Activated CD8-positive, alpha-beta memory T cell treated with anti-CD3 and anti-CD28 coated beads, Interleukin-2, amount 10 ng/mL, durations not matched to agents 7 days and 5 days (primary cell): Measurements from ENCODE around the gene MCHR2. TPM values are rescaled to one million over a fixed set of nuclear protein-coding genes. Genes with fewer than 3 reads are reported as not detected.

Experiments used
- ATAC-seq: fragments of 150-1000 bp; cut with Tn5 transposase; one replicate; pipeline ENCODE4 v1.10.0; 2021; ENCODE audit warnings: moderate library complexity
- CTCF ChIA-PET: fragments of 350-600 bp; sonication (Branson Sonifier 250); formaldehyde crosslinking; loops from one replicate; lab custom pipeline; 2021; ENCODE audit warnings: antibody characterized with exemption; lab: Charles Lee
- DNase-seq: peaks from one replicate; pipeline ENCODE4 v3.0.0-alpha.2; 2020
- H3K27ac Mint-ChIP-seq: one replicate; pipeline ENCODE4 v1.8.0; 2021; ENCODE audit warnings: mild to moderate bottlenecking, mixed read lengths
- H3K27me3 Mint-ChIP-seq: one replicate; pipeline ENCODE4 v1.8.0; 2021; ENCODE audit warnings: mixed read lengths
- H3K36me3 Mint-ChIP-seq: one replicate; pipeline ENCODE4 v1.8.0; 2021; ENCODE audit warnings: mild to moderate bottlenecking, mixed read lengths
- H3K4me1 Mint-ChIP-seq: one replicate; pipeline ENCODE4 v1.8.0; 2021; ENCODE audit warnings: mixed read lengths
- H3K4me3 Mint-ChIP-seq: one replicate; pipeline ENCODE4 v1.8.0; 2021; ENCODE audit warnings: mild to moderate bottlenecking, moderate library complexity, mixed read lengths
- H3K9me3 Mint-ChIP-seq: one replicate; pipeline ENCODE4 v1.8.0; 2022; ENCODE audit warnings: low read depth, mixed read lengths
- total RNA-seq, 2 experiments: library from RNA; stranded (reverse); gene quantifications; one replicate each; pipeline ENCODE4 v1.2.3, GENCODE V29; 2021

Gene MCHR2
- total RNA-seq, 2 experiments from 2014 or later: not detected

DNA sequence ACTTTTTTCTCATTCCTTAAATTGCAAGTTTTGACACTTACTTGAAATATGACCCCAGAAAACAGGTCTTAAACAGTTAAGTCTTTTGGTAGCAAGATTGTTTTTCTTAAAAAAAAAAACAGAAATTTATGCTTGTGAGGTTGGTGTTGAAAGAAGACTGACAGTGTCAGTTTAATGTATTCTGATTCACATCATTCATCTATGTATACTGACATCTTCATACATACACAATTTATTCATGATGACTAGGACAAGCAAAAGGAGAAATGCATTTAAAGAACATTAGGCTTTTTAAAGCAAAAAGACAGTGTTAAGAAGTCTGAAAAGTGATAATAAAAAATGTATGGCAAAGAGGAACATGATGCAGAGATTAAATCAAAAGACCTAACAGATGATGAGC is 27.0 kb downstream of the MCHR2 start:
- Mint-ChIP-seq H3K4me3 (no peak overlapping the region), H3K36me3 (no peaks in the 10 kb centered on the region), H3K27ac (no peak overlapping the region), H3K4me1 (no peaks in the 10 kb centered on the region), H3K9me3 (no peaks in the 10 kb centered on the region), H3K27me3 (no peaks in the 10 kb centered on the region)
- no peak for ATAC-seq
- no peak for DNase-seq
- CTCF ChIA-PET: no interaction called here

DNA sequence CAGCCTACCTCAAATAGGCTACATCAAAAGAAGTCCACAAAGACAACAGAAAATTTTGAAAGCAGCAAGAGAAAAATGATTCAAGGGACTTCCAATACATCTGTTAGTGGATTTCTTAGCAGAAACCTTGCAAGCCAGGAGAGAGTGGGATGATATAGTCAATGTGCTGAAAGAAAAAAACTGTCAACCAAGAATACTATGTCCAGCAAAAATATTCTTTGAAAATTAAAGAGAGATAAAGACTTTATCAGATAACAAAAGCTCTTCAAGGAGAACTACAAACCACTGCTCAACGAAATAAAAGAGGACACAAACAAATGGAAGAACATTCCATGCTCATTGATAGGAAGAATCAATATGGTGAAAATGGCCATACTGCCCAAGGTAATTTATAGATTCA is 34.0 kb downstream of the MCHR2 start:
- Mint-ChIP-seq H3K27me3 (no peaks in the 10 kb centered on the region), H3K36me3 (no peaks in the 10 kb centered on the region), H3K4me1 (no peaks in the 10 kb centered on the region), H3K27ac (no peak overlapping the region), H3K4me3 (no peak overlapping the region), H3K9me3 (peaks cover 2% of the 10 kb centered on the region)
- DNase-seq: no peak
- ATAC-seq: no peak
- CTCF ChIA-PET: no interaction called here

DNA sequence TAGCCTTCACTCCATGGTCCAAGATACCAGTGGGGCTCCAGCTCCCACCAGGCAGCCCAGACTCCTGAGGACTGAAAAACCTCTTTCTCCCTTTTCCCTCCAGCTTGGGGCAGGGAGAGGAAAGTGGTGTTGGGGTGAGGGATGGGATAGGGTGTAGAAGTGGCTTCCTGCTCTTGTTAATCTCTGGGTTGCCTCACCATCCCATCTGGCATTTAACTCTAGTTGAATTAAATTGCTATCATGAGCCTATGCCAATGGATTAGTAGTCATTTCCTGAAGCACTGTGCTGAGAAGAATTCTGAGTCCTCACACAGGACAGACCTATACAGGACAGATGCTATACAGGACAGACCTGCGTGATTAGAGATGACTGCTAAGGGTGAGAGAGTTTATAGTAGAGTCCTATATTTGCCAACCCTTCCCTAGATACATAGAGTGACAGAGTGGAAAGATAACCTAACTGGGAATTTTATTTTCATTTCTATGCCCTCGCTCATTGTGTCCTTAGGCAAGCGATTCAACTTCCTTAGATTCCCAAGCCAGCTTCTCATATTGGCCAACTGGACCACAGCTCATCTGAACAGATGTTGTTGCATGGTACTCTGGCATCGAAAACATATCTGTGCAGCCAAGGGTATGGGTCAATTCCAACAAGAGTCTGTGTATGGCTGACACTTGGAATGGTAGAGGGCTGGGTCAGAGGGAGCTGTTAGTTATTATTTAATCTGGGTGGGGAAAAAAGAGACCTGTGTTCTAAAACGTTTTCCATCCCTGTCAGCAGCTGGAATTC is 42.8 kb downstream of the MCHR2 start:
- no peaks in the 10 kb centered on the region for H3K4me1 Mint-ChIP-seq
- no peaks in the 10 kb centered on the region for H3K27me3 Mint-ChIP-seq

DNA sequence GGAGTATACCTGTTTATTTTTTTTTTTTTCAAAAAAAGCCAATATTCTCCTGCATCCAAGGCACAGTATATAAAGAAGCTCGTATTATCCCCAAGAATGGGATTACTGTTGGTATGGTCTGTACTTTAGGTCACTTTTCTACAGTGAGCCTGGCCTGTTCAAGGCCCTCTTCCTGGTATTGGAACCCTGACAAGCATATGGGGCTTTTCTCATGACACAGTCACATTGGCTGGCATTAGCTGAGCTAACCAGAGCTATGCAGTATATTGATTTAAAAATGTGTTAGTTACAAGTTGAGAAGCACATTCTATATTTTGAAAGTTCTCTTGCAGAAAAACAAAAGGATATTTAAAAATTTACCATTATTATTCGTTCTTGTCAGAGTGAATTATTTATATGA is 48.0 kb downstream of the MCHR2 start:
- CTCF ChIA-PET: no interaction called here
- H3K4me3 Mint-ChIP-seq: no peak overlapping the region
- DNase-seq (no peak), ATAC-seq (no peak)
- H3K27ac Mint-ChIP-seq: no peak overlapping the region
- no peaks in the 10 kb centered on the region for H3K4me1 Mint-ChIP-seq
- peaks cover 2% of the 10 kb centered on the region for H3K27me3 Mint-ChIP-seq
- no peaks in the 10 kb centered on the region for H3K36me3 Mint-ChIP-seq
- no peaks in the 10 kb centered on the region for H3K9me3 Mint-ChIP-seq

More for the DNA sequence above, 42.8 kb downstream of the MCHR2 start:
- ATAC-seq: no peak
- no peak for DNase-seq
- no peaks in the 10 kb centered on the region for H3K36me3 Mint-ChIP-seq
- H3K4me3 Mint-ChIP-seq: no peak overlapping the region
- H3K9me3 Mint-ChIP-seq: no peaks in the 10 kb centered on the region
- CTCF ChIA-PET: no interaction called here
- H3K27ac Mint-ChIP-seq: no peak overlapping the region

DNA sequence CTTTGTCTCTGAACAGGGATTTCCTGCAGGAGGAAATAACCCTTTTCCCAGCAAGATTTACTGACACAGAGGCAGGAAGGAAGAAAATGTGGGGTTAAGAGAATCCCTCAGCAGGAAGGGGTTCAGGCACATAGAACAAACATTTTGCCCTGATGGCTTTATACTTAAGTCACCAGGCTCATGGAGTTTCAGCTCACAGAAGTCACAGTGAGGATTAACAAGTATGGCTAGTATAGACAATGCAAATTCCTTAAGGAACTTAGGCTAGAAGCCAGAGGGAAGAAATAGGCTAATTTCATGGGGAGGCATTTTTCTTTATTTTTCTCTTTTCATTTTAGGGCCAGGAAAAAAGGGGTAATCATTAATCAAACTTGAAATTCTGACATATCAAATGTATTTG is 50.2 kb downstream of the MCHR2 start:
- Mint-ChIP-seq H3K27ac (no peak overlapping the region), H3K4me3 (no peak overlapping the region), H3K27me3 (peaks cover 9% of the 10 kb centered on the region), H3K36me3 (no peaks in the 10 kb centered on the region), H3K9me3 (no peaks in the 10 kb centered on the region), H3K4me1 (no peaks in the 10 kb centered on the region)
- CTCF ChIA-PET: no interaction called here
- ATAC-seq (no peak), DNase-seq (no peak)

DNA sequence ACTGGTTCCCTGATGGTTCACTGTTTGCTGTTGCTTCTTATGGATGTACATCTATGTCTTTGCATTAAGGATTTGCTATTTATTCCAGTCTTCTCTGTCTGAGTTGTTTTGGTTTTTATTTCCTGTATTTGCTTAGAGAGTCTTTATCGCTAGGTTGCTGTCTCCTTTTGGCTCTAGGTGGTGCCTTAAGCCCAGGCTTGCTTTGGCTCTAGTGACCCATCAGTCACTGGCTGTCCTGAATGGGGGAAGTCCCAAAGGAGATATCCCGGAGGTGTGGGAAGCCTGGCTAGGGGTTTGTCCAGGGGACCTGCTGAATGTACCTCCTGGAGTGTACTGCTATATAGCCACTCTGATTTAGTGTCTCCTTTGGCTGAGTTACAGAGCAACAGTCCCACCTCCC is 53.4 kb downstream of the MCHR2 start:
- ATAC-seq (no peak), DNase-seq (no peak)
- H3K9me3 Mint-ChIP-seq: no peaks in the 10 kb centered on the region
- H3K4me3 Mint-ChIP-seq: no peak overlapping the region
- no peaks in the 10 kb centered on the region for H3K36me3 Mint-ChIP-seq
- no peak overlapping the region for H3K27ac Mint-ChIP-seq
- H3K27me3 Mint-ChIP-seq: peaks cover 12% of the 10 kb centered on the region
- CTCF ChIA-PET: no interaction called here
- H3K4me1 Mint-ChIP-seq: no peaks in the 10 kb centered on the region

DNA sequence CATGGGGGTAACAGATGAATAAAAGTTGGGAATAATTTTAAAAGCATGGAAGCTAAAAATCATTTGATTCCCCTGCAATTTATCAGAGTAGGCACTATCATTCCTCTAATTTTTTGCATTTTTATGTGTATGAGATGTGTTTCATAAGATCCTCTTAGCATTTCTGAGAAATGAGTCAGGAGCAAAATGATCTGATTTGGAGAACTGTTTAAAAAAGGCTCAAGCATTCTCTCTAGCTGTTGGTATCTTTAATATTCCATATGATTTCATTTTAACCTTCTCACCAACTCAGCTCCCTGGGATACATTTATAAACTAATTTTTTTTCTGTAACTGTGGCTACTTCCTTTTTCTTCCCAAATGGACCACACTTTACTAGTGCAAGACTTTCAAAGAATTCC is 60.9 kb downstream of the MCHR2 start:
- H3K9me3 Mint-ChIP-seq: no peaks in the 10 kb centered on the region
- no peaks in the 10 kb centered on the region for H3K36me3 Mint-ChIP-seq
- peaks cover 2% of the 10 kb centered on the region for H3K27me3 Mint-ChIP-seq
- DNase-seq (no peak), ATAC-seq (no peak)
- no peaks in the 10 kb centered on the region for H3K4me1 Mint-ChIP-seq
- CTCF ChIA-PET: no interaction called here
- no peak overlapping the region for H3K4me3 Mint-ChIP-seq
- H3K27ac Mint-ChIP-seq: no peak overlapping the region

DNA sequence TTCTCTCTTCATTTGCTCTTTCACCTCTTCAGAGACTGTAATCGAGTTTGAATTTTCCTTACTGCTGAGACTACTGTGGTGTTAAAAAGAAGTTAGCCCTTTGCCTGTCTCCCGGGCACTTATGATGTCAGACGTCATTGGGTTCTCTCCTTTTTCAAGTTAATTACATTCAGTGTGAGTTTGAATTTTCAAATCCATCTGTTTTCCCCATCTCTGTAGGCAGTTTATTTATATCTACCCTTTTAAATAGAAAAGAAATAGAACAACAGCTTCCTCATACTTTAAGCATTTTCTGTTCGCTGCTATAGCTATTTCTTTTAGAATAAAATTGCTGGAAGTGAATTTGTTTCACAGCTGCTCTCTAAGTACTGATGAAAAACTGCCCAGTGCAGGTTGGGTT is 81.4 kb downstream of the MCHR2 start:
- Mint-ChIP-seq H3K27ac (no peak overlapping the region), H3K4me1 (no peaks in the 10 kb centered on the region), H3K27me3 (peaks cover 13% of the 10 kb centered on the region), H3K9me3 (no peaks in the 10 kb centered on the region), H3K4me3 (no peak overlapping the region), H3K36me3 (no peaks in the 10 kb centered on the region)
- DNase-seq (no peak), ATAC-seq (no peak)
- CTCF ChIA-PET: no interaction called here

DNA sequence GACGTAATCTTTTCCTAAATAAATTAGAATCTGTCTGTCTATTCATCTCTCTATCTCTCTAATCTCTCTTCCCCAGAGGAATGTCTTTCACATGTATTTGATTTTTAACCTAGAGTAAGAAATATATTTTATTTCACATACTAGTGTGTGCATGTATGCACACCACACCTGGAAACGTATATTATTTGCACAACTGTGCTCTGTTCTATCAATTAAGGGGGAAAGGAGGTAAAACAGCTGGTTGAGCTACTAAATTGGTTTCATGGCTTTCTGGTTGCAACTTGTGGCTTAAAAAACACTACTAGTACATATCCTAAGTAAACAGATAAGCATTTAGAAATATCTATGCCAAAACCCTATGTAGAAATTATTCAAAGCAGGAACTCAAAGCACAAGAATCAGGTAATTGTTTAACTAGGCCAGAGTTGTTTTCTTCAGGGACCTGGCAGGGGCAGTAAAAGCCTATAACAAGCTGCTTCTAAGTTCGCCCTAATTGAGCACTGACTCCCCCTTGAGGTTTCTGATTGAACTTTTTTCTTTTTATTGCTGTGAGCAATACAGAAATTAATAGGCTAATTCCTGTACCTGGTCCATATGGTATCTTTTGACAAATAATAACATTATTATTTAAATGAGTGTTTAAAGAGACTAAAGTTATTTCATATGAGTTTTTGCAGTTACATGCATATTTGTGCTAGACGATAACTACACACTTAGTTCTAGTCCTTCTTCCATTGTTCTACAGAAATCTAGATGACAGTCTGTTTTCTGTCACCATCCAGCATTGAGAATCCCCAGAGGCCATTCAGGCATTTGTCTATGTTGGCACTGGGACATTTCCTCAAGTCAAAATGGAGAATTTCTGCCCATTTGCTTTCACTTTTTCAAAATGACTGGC is 88.6 kb downstream of the MCHR2 start:
- no peaks in the 10 kb centered on the region for H3K9me3 Mint-ChIP-seq
- no peaks in the 10 kb centered on the region for H3K36me3 Mint-ChIP-seq
- no peaks in the 10 kb centered on the region for H3K4me1 Mint-ChIP-seq

DNA sequence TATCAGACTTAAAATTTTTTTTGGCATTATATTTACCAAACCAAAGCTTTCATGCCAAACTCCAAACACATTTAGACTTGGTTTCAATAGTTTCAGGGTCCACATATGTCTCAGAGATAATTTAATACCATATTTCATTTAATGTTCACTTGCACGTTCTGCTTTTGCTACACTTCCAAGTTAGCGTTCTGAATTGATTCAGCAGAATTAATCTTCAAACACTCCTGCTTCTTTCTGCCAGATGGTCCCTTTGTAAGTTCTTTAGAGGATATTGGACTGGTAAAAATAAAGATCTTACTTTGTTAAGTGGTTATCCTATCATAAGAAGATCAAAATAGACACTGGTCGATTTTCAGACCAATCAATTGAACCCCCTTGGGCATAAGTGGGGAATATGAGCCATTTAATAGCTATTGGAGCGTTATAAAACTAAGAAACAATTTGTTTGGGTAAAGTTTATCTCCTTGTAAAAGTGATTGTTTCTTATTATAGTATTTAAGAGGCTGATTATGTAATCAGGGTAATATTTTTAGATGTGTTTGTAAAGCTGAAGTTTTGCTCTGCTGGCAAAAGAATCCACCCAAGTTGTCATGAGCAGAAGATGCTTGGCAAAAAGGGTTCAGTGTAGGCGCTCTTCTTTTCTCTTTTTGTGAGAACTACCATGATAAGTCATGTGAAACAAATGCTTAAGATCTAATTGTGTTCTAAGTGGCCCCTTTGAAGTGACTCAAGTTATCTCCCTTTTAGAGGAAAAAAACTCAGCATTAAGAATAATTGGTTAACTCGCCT is 92.2 kb downstream of the MCHR2 start:
- no peaks in the 10 kb centered on the region for H3K36me3 Mint-ChIP-seq
- H3K4me1 Mint-ChIP-seq: no peaks in the 10 kb centered on the region
- H3K27me3 Mint-ChIP-seq: peaks cover 14% of the 10 kb centered on the region
- H3K27ac Mint-ChIP-seq: no peak overlapping the region
- ATAC-seq (no peak), DNase-seq (no peak)
- H3K9me3 Mint-ChIP-seq: no peaks in the 10 kb centered on the region
- H3K4me3 Mint-ChIP-seq: no peak overlapping the region
- CTCF ChIA-PET: no interaction called here

More for the DNA sequence above, 88.6 kb downstream of the MCHR2 start:
- H3K4me3 Mint-ChIP-seq: no peak overlapping the region
- peaks cover 26% of the 10 kb centered on the region for H3K27me3 Mint-ChIP-seq
- peak; percentile 49 for ATAC-seq
- CTCF ChIA-PET: interaction anchor here (3.2 kb wide), 1 partner anchor 37 kb away, joined by 13 read pairs; no protein-coding TSS in a partner anchor
- no peak for DNase-seq
- no peak overlapping the region for H3K27ac Mint-ChIP-seq

DNA sequence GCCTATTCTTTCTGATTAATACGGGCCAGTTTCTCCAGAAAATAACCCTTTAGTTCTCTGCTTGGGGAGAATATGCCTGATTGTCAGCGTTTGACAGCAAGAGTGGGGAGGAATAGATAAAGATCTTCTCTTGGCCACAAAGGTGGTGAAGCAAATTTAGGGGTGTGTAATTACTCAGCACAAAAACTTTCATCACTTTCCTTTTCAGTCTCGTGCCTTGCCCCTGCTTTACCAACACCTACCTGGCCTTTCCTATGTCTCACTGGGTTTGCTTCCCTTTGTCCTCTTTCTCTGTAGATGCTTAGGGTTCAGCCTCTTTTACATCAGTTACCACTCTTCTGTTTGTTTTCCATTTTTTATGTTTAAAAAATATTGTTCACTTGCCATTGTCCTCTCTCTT is 99.2 kb downstream of the MCHR2 start:
- no peak for DNase-seq
- H3K4me1 Mint-ChIP-seq: no peaks in the 10 kb centered on the region
- no peak for ATAC-seq
- peaks cover 24% of the 10 kb centered on the region for H3K27me3 Mint-ChIP-seq
- no peaks in the 10 kb centered on the region for H3K9me3 Mint-ChIP-seq
- no peak overlapping the region for H3K27ac Mint-ChIP-seq
- H3K36me3 Mint-ChIP-seq: no peaks in the 10 kb centered on the region
- CTCF ChIA-PET: no interaction called here
- no peak overlapping the region for H3K4me3 Mint-ChIP-seq

DNA sequence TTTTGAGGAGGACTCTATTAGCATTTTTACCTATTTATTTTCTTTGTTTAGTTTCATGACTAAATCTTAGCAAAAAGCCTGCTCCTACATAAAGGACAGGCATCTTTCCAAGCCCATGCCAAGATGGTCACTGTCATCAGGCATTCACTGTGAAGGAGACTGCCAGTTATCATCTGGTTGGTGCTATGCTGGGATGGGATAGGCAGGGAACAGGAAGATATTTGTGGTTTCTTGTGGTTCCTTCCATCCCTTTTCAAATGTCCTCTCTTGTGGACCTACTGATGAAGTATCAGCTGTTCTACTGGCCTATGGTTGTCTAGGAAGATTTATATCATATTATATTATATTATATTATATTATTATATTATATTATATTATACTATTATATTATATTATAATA is 107.0 kb downstream of the MCHR2 start:
- Mint-ChIP-seq H3K4me3 (no peak overlapping the region), H3K4me1 (no peaks in the 10 kb centered on the region), H3K36me3 (no peaks in the 10 kb centered on the region), H3K27ac (no peak overlapping the region), H3K27me3 (peaks cover 8% of the 10 kb centered on the region), H3K9me3 (no peaks in the 10 kb centered on the region)
- no peak for ATAC-seq
- CTCF ChIA-PET: no interaction called here
- DNase-seq: no peak

DNA sequence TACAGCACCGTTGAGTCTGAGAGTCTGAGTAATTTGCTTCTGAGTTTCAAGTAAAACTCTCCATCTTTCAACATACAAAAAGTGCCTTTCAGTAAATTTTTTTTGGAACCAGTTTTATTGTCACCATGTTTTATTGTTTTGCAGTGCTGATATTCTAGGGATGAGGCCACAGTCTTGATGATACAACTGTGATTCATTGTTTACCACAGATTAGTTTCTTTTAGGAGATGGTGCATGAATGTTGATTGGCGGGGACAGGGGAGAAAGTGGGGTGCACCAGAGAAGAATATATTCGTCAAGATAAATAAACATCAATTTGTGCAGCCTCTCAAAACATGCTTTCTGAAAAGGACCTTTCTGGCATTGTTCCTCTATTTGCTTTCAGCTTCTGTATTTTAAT is 109.0 kb downstream of the MCHR2 start:
- DNase-seq (no peak), ATAC-seq (no peak)
- no peaks in the 10 kb centered on the region for H3K4me1 Mint-ChIP-seq
- no peaks in the 10 kb centered on the region for H3K36me3 Mint-ChIP-seq
- no peak overlapping the region for H3K4me3 Mint-ChIP-seq
- peaks cover 9% of the 10 kb centered on the region for H3K27me3 Mint-ChIP-seq
- CTCF ChIA-PET: no interaction called here
- no peak overlapping the region for H3K27ac Mint-ChIP-seq
- H3K9me3 Mint-ChIP-seq: no peaks in the 10 kb centered on the region
